Measurements from ENCODE around the gene MAJIN. TPM values are rescaled to one million over a fixed set of nuclear protein-coding genes. Genes with fewer than 3 reads are reported as not detected.
A peak's percentile ranks its signal among the peaks of the same experiment; 100 is the strongest.

The MAJIN gene
- total RNA-seq, 4 donors from 2014 or later: not detected

- 70 to 83% methylated on average over 3 to 5 of the region's 7 CpGs for WGBS, 2 donors
- intact Hi-C loops (cut with DNase I): no loop called here
- TF ChIP-seq POLR2A (IDR thresholded peaks at IDR 0.05): no peak
- TF ChIP-seq, protein P1, sequence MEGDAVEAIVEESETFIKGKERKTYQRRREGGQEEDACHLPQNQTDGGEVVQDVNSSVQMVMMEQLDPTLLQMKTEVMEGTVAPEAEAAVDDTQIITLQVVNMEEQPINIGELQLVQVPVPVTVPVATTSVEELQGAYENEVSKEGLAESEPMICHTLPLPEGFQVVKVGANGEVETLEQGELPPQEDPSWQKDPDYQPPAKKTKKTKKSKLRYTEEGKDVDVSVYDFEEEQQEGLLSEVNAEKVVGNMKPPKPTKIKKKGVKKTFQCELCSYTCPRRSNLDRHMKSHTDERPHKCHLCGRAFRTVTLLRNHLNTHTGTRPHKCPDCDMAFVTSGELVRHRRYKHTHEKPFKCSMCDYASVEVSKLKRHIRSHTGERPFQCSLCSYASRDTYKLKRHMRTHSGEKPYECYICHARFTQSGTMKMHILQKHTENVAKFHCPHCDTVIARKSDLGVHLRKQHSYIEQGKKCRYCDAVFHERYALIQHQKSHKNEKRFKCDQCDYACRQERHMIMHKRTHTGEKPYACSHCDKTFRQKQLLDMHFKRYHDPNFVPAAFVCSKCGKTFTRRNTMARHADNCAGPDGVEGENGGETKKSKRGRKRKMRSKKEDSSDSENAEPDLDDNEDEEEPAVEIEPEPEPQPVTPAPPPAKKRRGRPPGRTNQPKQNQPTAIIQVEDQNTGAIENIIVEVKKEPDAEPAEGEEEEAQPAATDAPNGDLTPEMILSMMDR (IDR thresholded peaks at IDR 0.05): no peak
- Histone ChIP-seq H3K9me3 (no peaks in the 10 kb centered on the region), H3K4me1 (peaks cover 21 to 33% (median 22%) of the 10 kb centered on the region in 3 donors), H3K27me3 (no peaks in the 10 kb centered on the region), H3K4me3 (peak overlapping the region in 3 of 4 donors; percentile 82 to 94 (median 92)), H3K27ac (peak overlapping the region; percentile 87 to 94 (median 88)), H3K36me3 (peaks cover 29 to 45% (median 34%) of the 10 kb centered on the region in 3 donors)
- no peak for DNase-seq
Observed at GRCh38 chr11:64915376-64915887, 56.5 kb downstream of the MAJIN start.

- no peaks in the 10 kb centered on the region for H3K9me3 ChIP-seq
- 87 to 100% methylated on average over 2 to 5 of the region's 17 CpGs for WGBS, 2 donors
- TF ChIP-seq POLR2A (IDR thresholded peaks at IDR 0.05): no peak
- TF ChIP-seq, protein P1 (IDR thresholded peaks at IDR 0.05): no peak
- intact Hi-C loops (cut with DNase I): no loop called here
- no peak for DNase-seq
- no peaks in the 10 kb centered on the region for H3K27me3 ChIP-seq
- H3K4me3 ChIP-seq: no peak overlapping the region
- H3K27ac ChIP-seq: no peak overlapping the region
- H3K36me3 ChIP-seq: peaks cover 40 to 58% (median 47%) of the 10 kb centered on the region in 3 donors
- H3K4me1 ChIP-seq: peaks cover 21 to 33% (median 22%) of the 10 kb centered on the region in 3 donors
Observed at GRCh38 chr11:64914123-64914522, 57.8 kb downstream of the MAJIN start.

DNA sequence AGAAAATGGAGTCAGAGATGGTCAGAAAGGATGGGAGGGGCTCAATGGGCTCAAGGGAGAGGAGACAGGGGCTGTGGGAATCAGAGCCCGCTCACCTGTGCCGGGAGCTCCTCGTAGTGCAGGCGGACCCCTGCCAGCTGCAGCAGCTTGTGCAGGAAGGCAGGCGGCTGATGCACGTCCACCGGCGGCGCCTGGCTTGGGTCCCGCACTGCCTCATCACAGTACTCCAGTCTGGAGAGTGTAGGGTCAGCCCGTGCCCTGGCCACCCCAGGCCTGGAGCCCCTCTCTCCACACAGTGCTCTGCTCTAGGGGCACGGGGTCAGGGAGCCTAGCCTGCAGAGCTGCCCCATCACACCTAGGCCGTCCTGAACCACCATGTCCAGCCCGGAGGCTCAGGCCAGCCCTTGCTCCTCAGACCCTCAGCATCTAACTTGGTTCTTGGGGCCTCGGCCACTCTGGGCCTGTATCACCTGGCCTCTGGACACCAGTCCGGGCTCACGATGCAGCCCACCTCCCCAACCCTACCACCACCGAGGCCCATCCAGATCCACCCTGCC, 58.7 kb downstream of the MAJIN start:
- no peak for TF ChIP-seq POLR2A (IDR thresholded peaks at IDR 0.05)
- TF ChIP-seq, protein P1 (IDR thresholded peaks at IDR 0.05): no peak
- no peak overlapping the region for H3K27ac ChIP-seq
- peaks cover 20 to 26% (median 21%) of the 10 kb centered on the region in 3 donors for H3K4me1 ChIP-seq
- no peak overlapping the region for H3K4me3 ChIP-seq
- no peaks in the 10 kb centered on the region for H3K9me3 ChIP-seq
- 86 to 91% methylated on average over 5 to 7 of the region's 18 CpGs for WGBS, 2 donors
- intact Hi-C loops (cut with DNase I): no loop called here
- H3K36me3 ChIP-seq: peaks cover 45 to 67% (median 53%) of the 10 kb centered on the region in 3 donors
- no peaks in the 10 kb centered on the region for H3K27me3 ChIP-seq
- DNase-seq: no peak

DNA sequence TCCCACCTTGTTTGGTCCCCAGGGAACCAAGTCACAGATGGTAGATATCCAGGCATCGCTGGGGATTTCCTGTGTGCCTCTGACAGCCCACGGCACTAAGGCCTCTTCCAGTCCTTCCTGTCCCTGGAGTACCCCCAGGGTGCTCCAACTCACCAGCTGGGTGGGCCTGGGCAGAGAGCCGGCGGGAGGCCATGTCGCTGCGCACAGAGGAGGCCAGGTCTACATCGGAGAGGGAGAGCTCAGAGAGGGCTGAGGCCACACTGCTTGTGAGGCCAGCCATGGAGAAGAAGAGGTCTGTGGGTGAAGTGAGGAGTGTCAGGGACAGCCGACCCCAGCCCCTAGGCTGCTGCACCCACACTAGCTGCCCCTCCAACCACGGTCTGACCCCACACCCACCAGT, 60.2 kb downstream of the MAJIN start:
- Histone ChIP-seq H3K4me3 (no peak overlapping the region), H3K4me1 (peaks cover 13 to 18% (median 14%) of the 10 kb centered on the region in 3 donors), H3K9me3 (no peaks in the 10 kb centered on the region), H3K27ac (no peak overlapping the region), H3K36me3 (peaks cover 53 to 82% (median 58%) of the 10 kb centered on the region in 3 donors), H3K27me3 (no peaks in the 10 kb centered on the region)
- WGBS, 2 donors: 84 to 87% methylated on average over 3 to 7 of the region's 9 CpGs
- no peak for DNase-seq
- intact Hi-C loops (cut with DNase I): no loop called here
- TF ChIP-seq, protein P1 (IDR thresholded peaks at IDR 0.05): no peak
- TF ChIP-seq POLR2A (IDR thresholded peaks at IDR 0.05): no peak

DNA sequence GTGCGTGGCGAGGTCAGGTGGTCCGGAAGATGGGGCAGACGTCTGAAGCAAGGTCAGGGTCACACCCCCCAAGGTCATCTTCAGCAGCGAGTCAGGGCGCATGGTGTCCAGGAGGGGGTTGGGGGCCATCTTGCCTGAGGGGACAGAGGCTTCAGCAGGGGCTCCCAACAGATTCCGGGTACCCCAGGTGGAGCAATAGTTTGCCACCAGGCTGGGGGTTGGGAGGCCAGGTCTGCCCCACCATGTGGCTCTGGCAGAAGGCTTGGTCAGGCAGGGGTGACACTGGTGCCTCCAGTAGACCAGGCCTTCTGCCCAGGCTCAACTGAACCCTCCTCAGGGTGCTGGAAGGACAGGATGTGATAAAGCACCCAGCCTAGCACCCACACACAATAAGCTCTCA, 60.8 kb downstream of the MAJIN start:
- no peak overlapping the region for H3K27ac ChIP-seq
- H3K9me3 ChIP-seq: no peaks in the 10 kb centered on the region
- TF ChIP-seq POLR2A (IDR thresholded peaks at IDR 0.05): no peak
- TF ChIP-seq, protein P1 (IDR thresholded peaks at IDR 0.05): no peak
- H3K4me1 ChIP-seq: peaks cover 10 to 13% (median 11%) of the 10 kb centered on the region in 3 donors
- no peak for DNase-seq
- H3K36me3 ChIP-seq: peaks cover 55 to 88% (median 64%) of the 10 kb centered on the region in 3 donors
- no peaks in the 10 kb centered on the region for H3K27me3 ChIP-seq
- intact Hi-C loops (cut with DNase I): no loop called here
- WGBS, 2 donors: 77 to 90% methylated on average over 5 of the region's 7 CpGs
- H3K4me3 ChIP-seq: no peak overlapping the region

All from esophagus squamous epithelium (tissue), 5 donors.